Vagina (tissue), 2 donors: ENCODE measurements around the gene DHPS.
"Not testable (repeated sequence)": the region's sequence is repeated elsewhere in the genome, so short reads cannot be mapped to it uniquely, and the experiment has no call there.

ENCODE experiments used
- CTCF ChIP-seq, 3 experiments: fragments of 450-650 bp in 2 of 3; fragments of 200-600 bp in 1 of 3; sonication (generic) in 1 of 3; IDR thresholded peaks; one replicate each; pipeline ENCODE4 v1.5.1; 2017 to 2019; ENCODE audit warnings: antibody characterized with exemption in 3 of 3, mild to moderate bottlenecking in 2 of 3, moderate library complexity in 2 of 3
- POLR2A ChIP-seq, 2 donors: fragments of 450-650 bp; IDR thresholded peaks; one replicate each; pipeline ENCODE4 v1.6.1; 2017; ENCODE audit warnings: antibody characterized with exemption in 2 of 2, mild to moderate bottlenecking in 2 of 2, moderate library complexity in 2 of 2

- not testable (repeated sequence) for TF ChIP-seq CTCF, POLR2A (IDR thresholded peaks at IDR 0.05)
Observed at GRCh38 chr19:12713304-12713703, 31.6 kb upstream of the DHPS start.
